Left lung (tissue), 10 donors: ENCODE measurements around the gene DUSP16. TPM values are rescaled to one million over a fixed set of nuclear protein-coding genes. Genes with fewer than 3 reads are reported as not detected.

ENCODE experiments used
- ATAC-seq: fragments of 200-7000 bp; cut with Tn5 transposase; one replicate; pipeline ENCODE4 v1.9.1; 2020; ENCODE audit warnings: moderate library complexity
- DNase-seq, 4 donors: peaks; one replicate each; pipeline ENCODE4 v3.0.0-alpha.2; 2013 to 2020
- H3K27ac ChIP-seq, 2 donors: fragments of 200-600 bp; sonication (generic) in 1 of 2; one replicate each; pipeline versions ENCODE4 v1.5.0 to v1.8.0; 2020 to 2021
- H3K27me3 ChIP-seq, 2 donors: fragments of 200-600 bp; sonication (generic) in 1 of 2; one replicate each; pipeline versions ENCODE4 v1.5.0 to v1.8.0; 2020 to 2021
- H3K36me3 ChIP-seq, 2 donors: fragments of 200-600 bp; sonication (generic) in 1 of 2; one replicate each; pipeline versions ENCODE4 v1.5.0 to v1.8.0; 2020 to 2021
- H3K4me1 ChIP-seq, 2 donors: fragments of 200-600 bp; one replicate each; pipeline ENCODE4 v1.8.0; 2021
- H3K4me3 ChIP-seq, 2 donors: fragments of 200-600 bp; sonication (generic) in 1 of 2; one replicate each; pipeline versions ENCODE4 v1.5.0 to v1.8.0; 2020 to 2021; ENCODE audit warnings: mild to moderate bottlenecking in 1 of 2
- H3K9me3 ChIP-seq, 2 donors: fragments of 200-600 bp; sonication (generic) in 1 of 2; one replicate each; pipeline versions ENCODE4 v1.5.0 to v1.8.0; 2020 to 2021
- CTCF ChIP-seq, 2 donors: fragments of 200-600 bp; sonication (generic) in 1 of 2; IDR thresholded peaks; one replicate each; pipeline versions ENCODE4 v1.5.0 to v1.8.0; 2021; ENCODE audit warnings: antibody characterized with exemption in 2 of 2
- intact Hi-C, 2 donors: fragments of 100-400 bp; cut with DNase I; formaldehyde crosslinking; loops; one replicate each; pipeline versions ENCODE4 v1.11.2 to v1.14.2; 2022
- polyA plus RNA-seq, 6 donors: library from polyadenylated mRNA; unstranded; fragments of 120-200 nt; gene quantifications; one replicate each; pipeline ENCODE4 v1.2.1, GENCODE V29; 2013; ENCODE audit not compliant: insufficient read length in 6 of 6
- total RNA-seq, 2 donors: library from RNA; stranded (reverse); fragmentation: NEBNext Ultra II Directional; extraction: Animal tissue kit (Norgen Biotek cat#: 25700); gene quantifications; one replicate each; pipeline ENCODE4 v1.2.1, GENCODE V29; 2021
- donor health status: DM: no; HTN: yes; CAD: no.
- donor health status: DM: no; HTN: no; CAD: no.

DUSP16 gene
- total and polyA plus RNA-seq, 8 donors, result 31.7 to 45.6 (median 35.5) TPM

- Histone ChIP-seq H3K27ac (no peak overlapping the region), H3K27me3 (no peaks in the 10 kb centered on the region), H3K9me3 (no peaks in the 10 kb centered on the region), H3K4me3 (no peak overlapping the region), H3K4me1 (peaks cover 0 to 22% of the 10 kb centered on the region in 2 donors), H3K36me3 (peaks cover 0 to 31% of the 10 kb centered on the region in 2 donors)
- ATAC-seq (no peak), DNase-seq (no peak)
- intact Hi-C loops, result no loop called here
- TF ChIP-seq CTCF (IDR thresholded peaks at IDR 0.05), result no peak
Observed at GRCh38 chr12:12518464-12518845, 44.2 kb downstream of the DUSP16 start.

- intact Hi-C loops, result no loop called here
- Histone ChIP-seq H3K36me3 (peaks cover 0 to 14% of the 10 kb centered on the region in 2 donors), H3K9me3 (no peaks in the 10 kb centered on the region), H3K27ac (no peak overlapping the region), H3K4me1 (peaks cover 1 to 30% of the 10 kb centered on the region in 2 donors), H3K27me3 (no peaks in the 10 kb centered on the region), H3K4me3 (no peak overlapping the region)
- ATAC-seq, result no peak
- DNase-seq, result no peak
- no peak for TF ChIP-seq CTCF (IDR thresholded peaks at IDR 0.05)
Observed at GRCh38 chr12:12513416-12514006, 49.2 kb downstream of the DUSP16 start.

DNA sequence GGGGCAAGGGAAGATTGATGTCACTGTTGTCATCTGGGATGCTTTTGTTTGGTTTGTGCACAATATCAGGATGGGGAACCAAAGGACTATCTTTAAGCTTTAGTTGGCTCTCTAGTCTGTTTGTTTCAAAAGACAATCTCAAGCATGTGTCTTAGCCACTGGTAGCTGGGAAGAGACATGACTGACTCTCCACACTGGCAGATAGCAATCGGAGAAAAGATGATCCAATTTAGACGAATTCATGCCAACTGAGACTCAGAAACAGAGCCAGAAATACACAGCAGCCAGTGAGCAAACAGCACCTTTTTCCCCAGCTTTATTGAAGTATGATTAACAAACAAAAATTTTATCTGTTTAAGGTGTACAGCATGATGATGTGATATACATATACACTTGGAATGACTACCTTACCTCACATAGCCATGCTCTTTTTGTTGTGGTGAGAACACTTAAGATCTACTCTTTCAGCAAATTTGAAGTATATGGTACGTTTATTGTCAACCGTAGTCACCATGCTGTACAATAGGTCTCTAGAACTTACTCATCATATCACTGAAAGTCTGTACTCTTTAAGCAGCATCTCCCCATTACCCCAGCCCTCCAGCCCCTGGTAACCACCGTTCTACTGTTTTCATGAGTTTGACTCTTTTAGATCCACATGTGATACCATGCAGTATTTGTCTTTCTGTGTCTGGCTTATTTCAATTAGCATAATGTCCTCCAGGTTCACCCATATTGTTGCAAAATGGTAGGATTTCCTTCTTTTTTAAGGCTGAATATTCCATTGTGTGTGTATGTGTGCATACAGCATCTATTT is 50.6 kb downstream of the DUSP16 start:
- no peak overlapping the region for H3K4me3 ChIP-seq
- intact Hi-C loops, result no loop called here
- H3K27ac ChIP-seq, result no peak overlapping the region
- ATAC-seq (no peak), DNase-seq (no peak)
- peaks cover 0 to 5% of the 10 kb centered on the region in 2 donors for H3K36me3 ChIP-seq
- no peak for TF ChIP-seq CTCF (IDR thresholded peaks at IDR 0.05)
- H3K9me3 ChIP-seq, result no peaks in the 10 kb centered on the region
- H3K4me1 ChIP-seq, result peaks cover 9 to 28% of the 10 kb centered on the region in 2 donors
- H3K27me3 ChIP-seq, result no peaks in the 10 kb centered on the region

DNA sequence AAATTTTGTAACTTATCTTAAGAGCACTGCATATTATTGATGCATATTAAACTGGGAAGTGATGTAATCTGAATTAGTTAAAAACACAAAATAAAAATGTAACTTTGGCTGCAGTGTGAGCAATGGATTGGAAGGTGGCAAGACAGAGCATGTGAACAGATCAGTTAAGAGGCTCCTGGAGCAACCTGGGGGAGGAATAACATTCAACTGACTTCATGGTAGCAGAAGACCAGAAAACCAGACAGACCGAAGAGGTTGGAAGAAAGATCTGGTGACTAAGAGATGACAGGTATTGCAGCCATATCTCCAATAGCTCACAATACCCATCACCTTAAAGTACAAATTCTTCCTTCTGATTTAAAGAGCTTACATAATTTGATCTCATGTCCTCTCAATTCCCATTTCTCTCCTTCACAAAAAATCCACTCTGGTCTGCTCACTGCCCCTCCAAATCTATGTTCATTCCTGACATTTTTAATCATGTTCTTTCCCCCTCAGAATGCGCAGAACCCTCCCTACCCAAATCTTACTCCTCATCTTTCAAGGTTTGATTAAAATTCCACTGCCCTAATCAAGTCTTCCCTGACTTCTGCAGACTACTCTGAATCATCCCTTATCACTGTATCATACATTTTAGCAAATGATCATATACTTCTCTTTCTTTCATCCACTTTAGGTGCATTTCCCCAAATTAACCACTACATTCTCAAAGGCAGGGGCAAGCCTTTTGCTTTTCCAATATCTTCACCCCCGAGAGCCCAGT is 51.5 kb downstream of the DUSP16 start:
- intact Hi-C loops, result no loop called here
- Histone ChIP-seq H3K4me1 (peaks cover 18 to 34% of the 10 kb centered on the region in 2 donors), H3K9me3 (no peaks in the 10 kb centered on the region), H3K4me3 (no peak overlapping the region), H3K27me3 (no peaks in the 10 kb centered on the region), H3K27ac (no peak overlapping the region), H3K36me3 (no peaks in the 10 kb centered on the region)
- ATAC-seq (no peak), DNase-seq (no peak)
- TF ChIP-seq CTCF (IDR thresholded peaks at IDR 0.05), result no peak

- intact Hi-C loops, result no loop called here
- DNase-seq (no peak), ATAC-seq (no peak)
- peaks cover 19 to 39% of the 10 kb centered on the region in 2 donors for H3K4me1 ChIP-seq
- no peak overlapping the region for H3K27ac ChIP-seq
- H3K9me3 ChIP-seq, result no peaks in the 10 kb centered on the region
- TF ChIP-seq CTCF (IDR thresholded peaks at IDR 0.05), result no peak
- no peak overlapping the region for H3K4me3 ChIP-seq
- H3K27me3 ChIP-seq, result no peaks in the 10 kb centered on the region
- H3K36me3 ChIP-seq, result no peaks in the 10 kb centered on the region
Observed at GRCh38 chr12:12510551-12510950, 52.1 kb downstream of the DUSP16 start.
